HCT116 (cell line): ENCODE data around the gene COX4I2. TPM values are rescaled to one million over a fixed set of nuclear protein-coding genes. Genes with fewer than 3 reads are reported as not detected.

Experiments used
- ATAC-seq: fragments of 200-7000 bp; cut with Tn5 transposase; 2 replicates; pipeline ENCODE4 v1.9.1; 2020; ENCODE audit warnings: mild to moderate bottlenecking, moderate library complexity
- BruUV-seq: library from RNA; stranded (reverse); fragments of 400-500 nt; replicated peaks from 2 replicates; lab custom pipeline; 2021; lab: Mats Ljungman, UMichigan
- CTCF ChIA-PET: fragments of 300-600 bp; sonication (Branson Sonifier 250); formaldehyde crosslinking; loops from one replicate; lab custom pipeline; 2021; ENCODE audit warnings: antibody characterized with exemption; lab: Charles Lee
- POLR2A ChIA-PET: fragments of 300-600, 350-600 bp; sonication (Branson Sonifier 250); formaldehyde crosslinking; loops from one replicate; lab custom pipeline; 2021; ENCODE audit warnings: antibody characterized with exemption; lab: Charles Lee
- RAD21 ChIA-PET, 2 experiments: fragments of 300-600 bp; sonication (Branson Sonifier 250); formaldehyde crosslinking; loops; one replicate each; lab custom pipeline; 2023; ENCODE audit warnings: low total read pairs in 2 of 2; ENCODE audit not compliant: uncharacterized antibody in 2 of 2, unreplicated experiment in 2 of 2, low non-redundant PET in 1 of 2; lab: Charles Lee
- DNase-seq: peaks from one replicate; pipeline ENCODE4 v3.0.0-alpha.2; 2010; ENCODE audit warnings: low read depth, low spot score
- H2AFZ ChIP-seq: fragments of 200-600 bp; shearing (Covaris generic), sonication (generic); 2 replicates; pipeline ENCODE4 v1.6.1; 2017; ENCODE audit warnings: low read depth, mixed run types, mixed read lengths, antibody characterized with exemption, low read length; ENCODE audit not compliant: poor library complexity, severe bottlenecking
- H3K27ac ChIP-seq: 2 replicates; pipeline ENCODE4 v1.5.1; 2012; ENCODE audit warnings: low read depth, low read length
- H3K27me3 ChIP-seq: fragments of 200-600 bp; sonication (generic); 2 replicates; pipeline ENCODE4 v1.6.1; 2016; ENCODE audit warnings: mixed run types, low read length, mixed read lengths; ENCODE audit not compliant: insufficient read depth
- H3K36me3 ChIP-seq, 2 experiments: fragments of 200-500 bp in 1 of 2; fragments of 200-600 bp in 1 of 2; sonication (Bioruptor generic) in 1 of 2; sonication (generic) in 1 of 2; 2 replicates each; pipeline versions ENCODE4 v1.5.1 to v1.6.1; 2014 to 2016; ENCODE audit warnings: low read length in 2 of 2, inconsistent platforms in 1 of 2, mixed read lengths in 1 of 2, mixed run types in 1 of 2; ENCODE audit not compliant: insufficient read depth in 2 of 2, control insufficient read depth in 1 of 2
- H3K4me1 ChIP-seq, 2 experiments: fragments of 200-600 bp in 1 of 2; sonication (generic) in 1 of 2; 2 replicates each; pipeline versions ENCODE4 v1.5.1 to v1.6.1; 2012 to 2017; ENCODE audit warnings: low read length in 2 of 2, inconsistent platforms in 1 of 2, mild to moderate bottlenecking in 1 of 2, mixed read lengths in 1 of 2, mixed run types in 1 of 2, moderate library complexity in 1 of 2; ENCODE audit not compliant: insufficient read depth in 2 of 2, control insufficient read depth in 1 of 2
- H3K4me2 ChIP-seq: fragments of 200-600 bp; sonication (generic); 2 replicates; pipeline ENCODE4 v1.6.1; 2017; ENCODE audit warnings: mixed run types, low read length, mixed read lengths
- H3K4me3 ChIP-seq, 2 experiments: fragments of 200-600 bp in 1 of 2; sonication (generic) in 1 of 2; replicated peaks in 1 of 2; 2 replicates each; pipeline ENCODE4 v1.5.1; 2011 to 2016; ENCODE audit warnings: low read length in 2 of 2, control low read depth in 1 of 2, low read depth in 1 of 2, mild to moderate bottlenecking in 1 of 2, mixed read lengths in 1 of 2, mixed run types in 1 of 2
- H3K79me2 ChIP-seq: fragments of 200-600 bp; sonication (generic); 2 replicates; pipeline ENCODE4 v1.6.1; 2017; ENCODE audit warnings: mild to moderate bottlenecking, mixed run types, low read length, moderate library complexity, mixed read lengths; ENCODE audit not compliant: insufficient read depth
- H3K9ac ChIP-seq: fragments of 200-600 bp; sonication (generic); 2 replicates; pipeline ENCODE4 v1.6.1; 2016; ENCODE audit warnings: low read length, mixed read lengths
- H3K9me2 ChIP-seq: fragments of 200-600 bp; sonication (generic), shearing (Covaris generic); 2 replicates; pipeline ENCODE4 v1.6.1; 2017; ENCODE audit warnings: mixed run types, mild to moderate bottlenecking, moderate library complexity; ENCODE audit not compliant: insufficient read depth
- H3K9me3 ChIP-seq, 2 experiments: fragments of 200-500 bp in 1 of 2; fragments of 200-600 bp in 1 of 2; sonication (Bioruptor generic) in 1 of 2; sonication (generic) in 1 of 2; 2 replicates each; pipeline ENCODE4 v1.6.1; 2014 to 2017; ENCODE audit warnings: low read length in 2 of 2, mixed read lengths in 2 of 2, inconsistent platforms in 1 of 2, low read depth in 1 of 2, mild to moderate bottlenecking in 1 of 2, mixed run types in 1 of 2, moderate library complexity in 1 of 2; ENCODE audit not compliant: control insufficient read depth in 1 of 2, insufficient read depth in 1 of 2
- H4K20me1 ChIP-seq: fragments of 200-600 bp; sonication (generic), shearing (Covaris generic); 2 replicates; pipeline ENCODE4 v1.6.1; 2017; ENCODE audit warnings: mixed run types, mild to moderate bottlenecking, moderate library complexity; ENCODE audit not compliant: insufficient read depth
- CBX3 ChIP-seq: IDR thresholded peaks from 2 replicates; pipeline ENCODE4 v1.6.1; 2012; ENCODE audit warnings: low read depth
- CEBPB ChIP-seq: IDR thresholded peaks from 2 replicates; pipeline ENCODE4 v1.6.1; 2012; ENCODE audit warnings: low read depth
- EZH2 ChIP-seq: fragments of 200-600 bp; sonication (generic); IDR thresholded peaks from 2 replicates; pipeline ENCODE4 v1.6.1; 2017; ENCODE audit warnings: antibody characterized with exemption, mixed run types
- JUND ChIP-seq: IDR thresholded peaks from 2 replicates; pipeline ENCODE4 v1.6.1; 2012
- POLR2AphosphoS5 ChIP-seq: IDR thresholded peaks from 2 replicates; pipeline ENCODE4 v1.6.1; 2011; ENCODE audit warnings: mild to moderate bottlenecking, low read depth, low read length, moderate library complexity
- RAD21 ChIP-seq: IDR thresholded peaks from 2 replicates; pipeline ENCODE4 v1.6.1; 2012; ENCODE audit warnings: low read depth, mild to moderate bottlenecking
- SIN3A ChIP-seq: IDR thresholded peaks from 2 replicates; pipeline ENCODE4 v1.6.1; 2012; ENCODE audit warnings: low read depth
- SP1 ChIP-seq: IDR thresholded peaks from 2 replicates; pipeline ENCODE4 v1.6.1; 2012; ENCODE audit warnings: low read depth
- intact Hi-C: fragments of 100-400 bp; cut with micrococcal nuclease; formaldehyde crosslinking; loops from 2 replicates; pipeline ENCODE4 v1.10.0; 2022
- total RNA-seq: library from RNA; stranded (reverse); gene quantifications from one replicate; pipeline ENCODE4 v1.2.1, GENCODE V29; 2021; ENCODE audit not compliant: unreplicated experiment
- TF ChIP-seq, protein P1 (sequence below): IDR thresholded peaks from 2 replicates; pipeline ENCODE4 v1.6.1; 2012; ENCODE audit warnings: low read depth
- TF ChIP-seq, protein P2 (sequence below): IDR thresholded peaks from 2 replicates; pipeline ENCODE4 v1.6.1; 2011; ENCODE audit warnings: mild to moderate bottlenecking, low read length, moderate library complexity; ENCODE audit not compliant: insufficient replicate concordance; ENCODE audit errors: extremely low read depth

COX4I2 gene
- total RNA-seq, 1 experiment from 2014 or later, result not detected

DNA sequence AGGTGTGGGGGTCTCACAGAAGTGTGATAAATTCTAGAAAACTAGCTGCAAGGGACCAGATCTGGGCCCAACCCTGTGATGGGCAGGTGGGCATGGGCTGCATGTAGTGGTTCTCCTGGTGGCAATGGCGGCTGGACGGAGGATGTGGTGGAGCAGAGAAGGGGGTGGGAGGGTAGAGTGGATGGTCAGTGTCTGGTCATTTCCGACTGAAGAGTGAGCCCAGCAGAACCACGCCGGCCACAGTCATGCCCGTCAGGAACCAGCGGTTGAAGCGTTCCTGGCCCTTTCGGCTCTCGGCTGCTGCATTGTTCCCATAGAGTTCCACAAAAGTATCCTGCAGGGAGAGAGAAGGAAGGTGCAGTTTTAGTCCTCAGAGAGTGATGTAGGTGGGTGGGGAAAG lies 28.0 kb downstream of the COX4I2 start:
- peaks cover 73% of the 10 kb centered on the region for H3K79me2 ChIP-seq
- POLR2A ChIA-PET, result no interaction called here
- H3K4me3 ChIP-seq, result no peak overlapping the region
- no peak overlapping the region for H2AFZ ChIP-seq
- RAD21 ChIA-PET, result no interaction called here
- no peaks in the 10 kb centered on the region for H4K20me1 ChIP-seq
- no peaks in the 10 kb centered on the region for H3K27me3 ChIP-seq
- ATAC-seq, result no peak
- peaks cover 2 to 50% of the 10 kb centered on the region in 2 experiments; a peak in 2 of 4 replicates for H3K36me3 ChIP-seq
- TF ChIP-seq POLR2AphosphoS5, result no peak
- TF ChIP-seq RAD21, result no peak
- no peak for TF ChIP-seq SP1
- TF ChIP-seq CEBPB, result no peak
- TF ChIP-seq, protein P1, sequence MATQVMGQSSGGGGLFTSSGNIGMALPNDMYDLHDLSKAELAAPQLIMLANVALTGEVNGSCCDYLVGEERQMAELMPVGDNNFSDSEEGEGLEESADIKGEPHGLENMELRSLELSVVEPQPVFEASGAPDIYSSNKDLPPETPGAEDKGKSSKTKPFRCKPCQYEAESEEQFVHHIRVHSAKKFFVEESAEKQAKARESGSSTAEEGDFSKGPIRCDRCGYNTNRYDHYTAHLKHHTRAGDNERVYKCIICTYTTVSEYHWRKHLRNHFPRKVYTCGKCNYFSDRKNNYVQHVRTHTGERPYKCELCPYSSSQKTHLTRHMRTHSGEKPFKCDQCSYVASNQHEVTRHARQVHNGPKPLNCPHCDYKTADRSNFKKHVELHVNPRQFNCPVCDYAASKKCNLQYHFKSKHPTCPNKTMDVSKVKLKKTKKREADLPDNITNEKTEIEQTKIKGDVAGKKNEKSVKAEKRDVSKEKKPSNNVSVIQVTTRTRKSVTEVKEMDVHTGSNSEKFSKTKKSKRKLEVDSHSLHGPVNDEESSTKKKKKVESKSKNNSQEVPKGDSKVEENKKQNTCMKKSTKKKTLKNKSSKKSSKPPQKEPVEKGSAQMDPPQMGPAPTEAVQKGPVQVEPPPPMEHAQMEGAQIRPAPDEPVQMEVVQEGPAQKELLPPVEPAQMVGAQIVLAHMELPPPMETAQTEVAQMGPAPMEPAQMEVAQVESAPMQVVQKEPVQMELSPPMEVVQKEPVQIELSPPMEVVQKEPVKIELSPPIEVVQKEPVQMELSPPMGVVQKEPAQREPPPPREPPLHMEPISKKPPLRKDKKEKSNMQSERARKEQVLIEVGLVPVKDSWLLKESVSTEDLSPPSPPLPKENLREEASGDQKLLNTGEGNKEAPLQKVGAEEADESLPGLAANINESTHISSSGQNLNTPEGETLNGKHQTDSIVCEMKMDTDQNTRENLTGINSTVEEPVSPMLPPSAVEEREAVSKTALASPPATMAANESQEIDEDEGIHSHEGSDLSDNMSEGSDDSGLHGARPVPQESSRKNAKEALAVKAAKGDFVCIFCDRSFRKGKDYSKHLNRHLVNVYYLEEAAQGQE, result no peak
- TF ChIP-seq CBX3, result no peak
- TF ChIP-seq SIN3A, result no peak
- TF ChIP-seq, protein P2, sequence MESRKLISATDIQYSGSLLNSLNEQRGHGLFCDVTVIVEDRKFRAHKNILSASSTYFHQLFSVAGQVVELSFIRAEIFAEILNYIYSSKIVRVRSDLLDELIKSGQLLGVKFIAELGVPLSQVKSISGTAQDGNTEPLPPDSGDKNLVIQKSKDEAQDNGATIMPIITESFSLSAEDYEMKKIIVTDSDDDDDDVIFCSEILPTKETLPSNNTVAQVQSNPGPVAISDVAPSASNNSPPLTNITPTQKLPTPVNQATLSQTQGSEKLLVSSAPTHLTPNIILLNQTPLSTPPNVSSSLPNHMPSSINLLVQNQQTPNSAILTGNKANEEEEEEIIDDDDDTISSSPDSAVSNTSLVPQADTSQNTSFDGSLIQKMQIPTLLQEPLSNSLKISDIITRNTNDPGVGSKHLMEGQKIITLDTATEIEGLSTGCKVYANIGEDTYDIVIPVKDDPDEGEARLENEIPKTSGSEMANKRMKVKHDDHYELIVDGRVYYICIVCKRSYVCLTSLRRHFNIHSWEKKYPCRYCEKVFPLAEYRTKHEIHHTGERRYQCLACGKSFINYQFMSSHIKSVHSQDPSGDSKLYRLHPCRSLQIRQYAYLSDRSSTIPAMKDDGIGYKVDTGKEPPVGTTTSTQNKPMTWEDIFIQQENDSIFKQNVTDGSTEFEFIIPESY, result no peak
- no peak for TF ChIP-seq EZH2
- no peak for TF ChIP-seq JUND
- BruUV-seq, result no TSS peak
- CTCF ChIA-PET, result no interaction called here
- H3K9me3 ChIP-seq, result no peaks in the 10 kb centered on the region
- peak overlapping the region; percentile 72 for H3K27ac ChIP-seq
- H3K4me1 ChIP-seq, result peaks cover 43 to 91% of the 10 kb centered on the region in 2 experiments
- H3K4me2 ChIP-seq, result peak overlapping the region; percentile 17
- H3K9me2 ChIP-seq, result no peaks in the 10 kb centered on the region
- intact Hi-C loops, result no loop called here
- DNase-seq, result no peak
- H3K9ac ChIP-seq, result no peak overlapping the region
